ENCODE measurements around the gene SGMS1.
"Not testable (repeated sequence)": the region's sequence is repeated elsewhere in the genome, so short reads cannot be mapped to it uniquely, and the experiment has no call there.

The SGMS1 gene

GRCh38 chr10:50356481-50356832, 267.3 kb downstream of the SGMS1 start:
- H3K4ac ChIP-seq (ENCODE audit: low read depth in 1 of 2, low read length in 2 of 2); H3K4me3 ChIP-seq (ENCODE audit: insufficient read depth in 1 of 2, low read depth in 1 of 2, low read length in 2 of 2); H2BK120ac ChIP-seq (ENCODE audit: low read depth, low read length); H3K36me3 ChIP-seq (ENCODE audit: control insufficient read depth in 1 of 2, insufficient read depth in 2 of 2, low read depth in 1 of 2, low read length in 2 of 2); H4K8ac ChIP-seq (ENCODE audit: low read length); H3K23ac ChIP-seq (ENCODE audit: low read length in 2 of 2); H2BK15ac ChIP-seq (ENCODE audit: low read depth, poor library complexity, severe bottlenecking); H3K4me1 ChIP-seq (ENCODE audit: control insufficient read depth, insufficient read depth, low read depth, low read length); H3K27ac ChIP-seq (ENCODE audit: low read length, poor library complexity, severe bottlenecking); DNase-seq; H2AFZ ChIP-seq (ENCODE audit: low read depth, low read length); H3K4me2 ChIP-seq (ENCODE audit: low read length, poor library complexity, severe bottlenecking); H3K14ac ChIP-seq (ENCODE audit: low read length in 2 of 2); H3K9ac ChIP-seq (ENCODE audit: low read length); H3K18ac ChIP-seq (ENCODE audit: low read depth in 1 of 2, low read length in 2 of 2); H2BK12ac ChIP-seq (ENCODE audit: low read length in 2 of 2); H2BK5ac ChIP-seq (ENCODE audit: low read depth, low read length, poor library complexity, severe bottlenecking); H4K91ac ChIP-seq (ENCODE audit: low read length); H2AK5ac ChIP-seq (ENCODE audit: low read length, severe bottlenecking); H3K79me1 ChIP-seq (replicated peaks; ENCODE audit: low read length, poor library complexity, severe bottlenecking); H3K9me3 ChIP-seq (ENCODE audit: control insufficient read depth, low read length); H3K27me3 ChIP-seq (ENCODE audit: control insufficient read depth in 1 of 2, insufficient read depth in 1 of 2, low read length in 2 of 2): not testable (repeated sequence)
- WGBS, result no CpG with 5 or more reads among the region's 1 CpG

- not testable (repeated sequence) for H3K4ac ChIP-seq (ENCODE audit: low read depth in 1 of 2, low read length in 2 of 2); H2BK15ac ChIP-seq (ENCODE audit: low read depth, poor library complexity, severe bottlenecking); H3K27ac ChIP-seq (ENCODE audit: low read length, poor library complexity, severe bottlenecking); H3K14ac ChIP-seq (ENCODE audit: low read length in 2 of 2); H3K4me1 ChIP-seq (ENCODE audit: control insufficient read depth, insufficient read depth, low read depth, low read length); H3K9ac ChIP-seq (ENCODE audit: low read length); H2AK5ac ChIP-seq (ENCODE audit: low read length, severe bottlenecking); H4K91ac ChIP-seq (ENCODE audit: low read length); H3K4me3 ChIP-seq (ENCODE audit: insufficient read depth in 1 of 2, low read depth in 1 of 2, low read length in 2 of 2); H3K4me2 ChIP-seq (ENCODE audit: low read length, poor library complexity, severe bottlenecking); H3K79me1 ChIP-seq (replicated peaks; ENCODE audit: low read length, poor library complexity, severe bottlenecking); H3K18ac ChIP-seq (ENCODE audit: low read depth in 1 of 2, low read length in 2 of 2); H2AFZ ChIP-seq (ENCODE audit: low read depth, low read length); H3K36me3 ChIP-seq (ENCODE audit: control insufficient read depth in 1 of 2, insufficient read depth in 2 of 2, low read depth in 1 of 2, low read length in 2 of 2); H2BK5ac ChIP-seq (ENCODE audit: low read depth, low read length, poor library complexity, severe bottlenecking); H3K9me3 ChIP-seq (ENCODE audit: control insufficient read depth, low read length); H2BK120ac ChIP-seq (ENCODE audit: low read depth, low read length); H2BK12ac ChIP-seq (ENCODE audit: low read length in 2 of 2); DNase-seq; H4K8ac ChIP-seq (ENCODE audit: low read length); H3K23ac ChIP-seq (ENCODE audit: low read length in 2 of 2); H3K27me3 ChIP-seq (ENCODE audit: control insufficient read depth in 1 of 2, insufficient read depth in 1 of 2, low read length in 2 of 2)
- 98% methylated on average over 26 of the region's 33 CpGs for WGBS
Measured at GRCh38 chr10:50355693-50356480, 267.9 kb downstream of the SGMS1 start.

GRCh38 chr10:50351483-50352146, 272.1 kb downstream of the SGMS1 start:
- Histone ChIP-seq H3K18ac (ENCODE audit: low read depth in 1 of 2, low read length in 2 of 2) (no peak overlapping the region), H3K9me3 (ENCODE audit: control insufficient read depth, low read length) (peaks cover 11% of the 10 kb centered on the region), H4K8ac (ENCODE audit: low read length) (no peak overlapping the region), H2AK5ac (ENCODE audit: low read length, severe bottlenecking) (no peak overlapping the region), H3K27ac (ENCODE audit: low read length, poor library complexity, severe bottlenecking) (no peak overlapping the region), H2BK12ac (ENCODE audit: low read length in 2 of 2) (no peak overlapping the region), H3K79me1 (replicated peaks; ENCODE audit: low read length, poor library complexity, severe bottlenecking) (peaks cover 20% of the 10 kb centered on the region), H4K91ac (ENCODE audit: low read length) (no peak overlapping the region), H3K14ac (ENCODE audit: low read length in 2 of 2) (no peak overlapping the region), H3K27me3 (ENCODE audit: control insufficient read depth in 1 of 2, insufficient read depth in 1 of 2, low read length in 2 of 2) (no peaks in the 10 kb centered on the region), H2BK15ac (ENCODE audit: low read depth, poor library complexity, severe bottlenecking) (no peak overlapping the region), H3K4me1 (ENCODE audit: control insufficient read depth, insufficient read depth, low read depth, low read length) (no peaks in the 10 kb centered on the region), H2BK5ac (ENCODE audit: low read depth, low read length, poor library complexity, severe bottlenecking) (no peak overlapping the region), H3K9ac (ENCODE audit: low read length) (no peak overlapping the region), H3K36me3 (ENCODE audit: control insufficient read depth in 1 of 2, insufficient read depth in 2 of 2, low read depth in 1 of 2, low read length in 2 of 2) (peaks cover 0 to 3% of the 10 kb centered on the region in 2 experiments), H3K4me2 (ENCODE audit: low read length, poor library complexity, severe bottlenecking) (no peak overlapping the region), H2BK120ac (ENCODE audit: low read depth, low read length) (no peak overlapping the region), H3K23ac (ENCODE audit: low read length in 2 of 2) (no peak overlapping the region), H3K4me3 (ENCODE audit: insufficient read depth in 1 of 2, low read depth in 1 of 2, low read length in 2 of 2) (no peak overlapping the region), H2AFZ (ENCODE audit: low read depth, low read length) (no peak overlapping the region), H3K4ac (ENCODE audit: low read depth in 1 of 2, low read length in 2 of 2) (no peak overlapping the region)
- no peak for DNase-seq
- 93% methylated on average over 2 of the region's 7 CpGs for WGBS

- Histone ChIP-seq H3K4ac (ENCODE audit: low read depth in 1 of 2, low read length in 2 of 2) (no peak overlapping the region), H2AK5ac (ENCODE audit: low read length, severe bottlenecking) (no peak overlapping the region), H3K9me3 (ENCODE audit: control insufficient read depth, low read length) (peaks cover 11% of the 10 kb centered on the region), H2AFZ (ENCODE audit: low read depth, low read length) (no peak overlapping the region), H3K14ac (ENCODE audit: low read length in 2 of 2) (no peak overlapping the region), H4K91ac (ENCODE audit: low read length) (no peak overlapping the region), H3K23ac (ENCODE audit: low read length in 2 of 2) (no peak overlapping the region), H3K27me3 (ENCODE audit: control insufficient read depth in 1 of 2, insufficient read depth in 1 of 2, low read length in 2 of 2) (no peaks in the 10 kb centered on the region), H2BK5ac (ENCODE audit: low read depth, low read length, poor library complexity, severe bottlenecking) (no peak overlapping the region), H4K8ac (ENCODE audit: low read length) (no peak overlapping the region), H3K79me1 (replicated peaks; ENCODE audit: low read length, poor library complexity, severe bottlenecking) (peaks cover 22% of the 10 kb centered on the region), H3K4me1 (ENCODE audit: control insufficient read depth, insufficient read depth, low read depth, low read length) (no peaks in the 10 kb centered on the region), H2BK12ac (ENCODE audit: low read length in 2 of 2) (no peak overlapping the region), H2BK120ac (ENCODE audit: low read depth, low read length) (no peak overlapping the region), H3K36me3 (ENCODE audit: control insufficient read depth in 1 of 2, insufficient read depth in 2 of 2, low read depth in 1 of 2, low read length in 2 of 2) (peaks cover 0 to 3% of the 10 kb centered on the region in 2 experiments), H3K4me3 (ENCODE audit: insufficient read depth in 1 of 2, low read depth in 1 of 2, low read length in 2 of 2) (no peak overlapping the region), H3K27ac (ENCODE audit: low read length, poor library complexity, severe bottlenecking) (no peak overlapping the region), H3K4me2 (ENCODE audit: low read length, poor library complexity, severe bottlenecking) (no peak overlapping the region), H3K9ac (ENCODE audit: low read length) (no peak overlapping the region), H3K18ac (ENCODE audit: low read depth in 1 of 2, low read length in 2 of 2) (no peak overlapping the region), H2BK15ac (ENCODE audit: low read depth, poor library complexity, severe bottlenecking) (no peak overlapping the region)
- DNase-seq, result no peak
- WGBS, result 95% methylated on average over 5 of the region's 5 CpGs
Measured at GRCh38 chr10:50350366-50350765, 273.4 kb downstream of the SGMS1 start.
